SK-N-SH (cell line): ENCODE results near the gene SFT2D1. TPM values are rescaled to one million over a fixed set of nuclear protein-coding genes. Genes with fewer than 3 reads are reported as not detected.

ENCODE experiments used
- CTCF ChIA-PET: fragments of 300-600, 350-600 bp; formaldehyde crosslinking; extraction: SDS; loops from one replicate; lab custom pipeline; 2021; lab: Yijun Ruan, JAX
- POLR2A ChIA-PET: fragments of 350-600 bp; sonication (Branson Sonifier 250); formaldehyde crosslinking; extraction: SDS; loops from one replicate; lab custom pipeline; 2020; ENCODE audit warnings: antibody characterized with exemption, inconsistent platforms; lab: Yijun Ruan, JAX
- DNase-seq: peaks from one replicate; pipeline ENCODE4 v3.0.0; 2012
- H2AFZ ChIP-seq: fragments of 200-600 bp; sonication (generic); 2 replicates; pipeline ENCODE4 v1.8.1; 2016; ENCODE audit warnings: antibody characterized with exemption, mild to moderate bottlenecking, low read depth
- H3F3A ChIP-seq: fragments of 200-600 bp; sonication (generic); replicated peaks from 2 replicates; pipeline ENCODE3; 2016; ENCODE audit warnings: antibody characterized with exemption, mild to moderate bottlenecking; ENCODE audit not compliant: insufficient read depth
- H3K27ac ChIP-seq, 2 experiments: fragments of 200-500 bp in 1 of 2; fragments of 200-600 bp in 1 of 2; sonication (Bioruptor generic) in 1 of 2; sonication (generic), shearing (Covaris generic) in 1 of 2; 2 replicates each; pipeline versions ENCODE4 v1.5.1 to v1.6.1; 2014 to 2016; ENCODE audit warnings: low read depth in 2 of 2, inconsistent platforms in 1 of 2, low read length in 1 of 2, mild to moderate bottlenecking in 1 of 2, mixed read lengths in 1 of 2
- H3K27me3 ChIP-seq: fragments of 200-600 bp; sonication (generic), shearing (Covaris generic); 2 replicates; pipeline ENCODE4 v1.6.1; 2016; ENCODE audit warnings: mixed run types; ENCODE audit not compliant: insufficient read depth
- H3K36me3 ChIP-seq, 2 experiments: fragments of 200-500 bp in 1 of 2; fragments of 200-600 bp in 1 of 2; sonication (Bioruptor generic) in 1 of 2; sonication (generic) in 1 of 2; replicated peaks in 1 of 2; 2 replicates each; pipeline versions ENCODE3 to v1.5.1; 2014 to 2016; ENCODE audit warnings: low read length in 1 of 2, mild to moderate bottlenecking in 1 of 2; ENCODE audit not compliant: insufficient read depth in 2 of 2, control insufficient read depth in 1 of 2
- H3K4me1 ChIP-seq, 2 experiments: fragments of 200-500 bp in 1 of 2; fragments of 200-600 bp in 1 of 2; sonication (Bioruptor generic) in 1 of 2; sonication (generic), shearing (Covaris generic) in 1 of 2; 2 replicates each; pipeline versions ENCODE4 v1.5.1 to v1.6.1; 2014 to 2016; ENCODE audit warnings: low read depth in 1 of 2, low read length in 1 of 2, mixed run types in 1 of 2; ENCODE audit not compliant: insufficient read depth in 2 of 2, control insufficient read depth in 1 of 2
- H3K4me2 ChIP-seq: fragments of 200-600 bp; sonication (generic), shearing (Covaris generic); 2 replicates; pipeline ENCODE4 v1.6.1; 2017; ENCODE audit warnings: mixed run types
- H3K4me3 ChIP-seq, 2 experiments: fragments of 200-500 bp in 1 of 2; fragments of 200-600 bp in 1 of 2; sonication (Bioruptor generic) in 1 of 2; sonication (generic), shearing (Covaris generic) in 1 of 2; 2 replicates each; pipeline versions ENCODE4 v1.5.1 to v1.8.1; 2014 to 2016; ENCODE audit warnings: low read depth in 2 of 2, inconsistent platforms in 1 of 2, low read length in 1 of 2, mild to moderate bottlenecking in 1 of 2, mixed read lengths in 1 of 2, moderate library complexity in 1 of 2
- H3K79me2 ChIP-seq: fragments of 200-600 bp; sonication (generic); 2 replicates; pipeline ENCODE4 v1.8.1; 2017; ENCODE audit warnings: mild to moderate bottlenecking; ENCODE audit not compliant: insufficient read depth
- H3K9ac ChIP-seq: fragments of 200-600 bp; sonication (generic); 2 replicates; pipeline ENCODE4 v1.6.1; 2017; ENCODE audit warnings: mixed run types
- H3K9me2 ChIP-seq: fragments of 200-600 bp; sonication (generic); 2 replicates; pipeline ENCODE4 v1.6.1; 2017; ENCODE audit warnings: mixed run types
- H3K9me3 ChIP-seq: fragments of 200-600 bp; sonication (generic); 2 replicates; pipeline ENCODE4 v1.6.1; 2017; ENCODE audit warnings: mixed run types, mild to moderate bottlenecking, moderate library complexity
- H4K20me1 ChIP-seq: fragments of 200-600 bp; sonication (generic); 2 replicates; pipeline ENCODE4 v1.6.1; 2017; ENCODE audit warnings: mild to moderate bottlenecking, mixed run types; ENCODE audit not compliant: insufficient read depth
- CHD2 ChIP-seq: fragments of 150-350 bp; IDR thresholded peaks from 2 replicates; pipeline ENCODE4 v1.6.1; 2018; ENCODE audit warnings: low read length; ENCODE audit not compliant: partially characterized antibody
- CTCF ChIP-seq: fragments of 200-600 bp; sonication (generic); IDR thresholded peaks from 2 replicates; pipeline ENCODE4 v1.6.1; 2017; ENCODE audit warnings: antibody characterized with exemption, mild to moderate bottlenecking, moderate library complexity
- ELF1 ChIP-seq: IDR thresholded peaks from 2 replicates; pipeline ENCODE4 v1.4.0; 2012
- EZH2phosphoT487 ChIP-seq: fragments of 200-600 bp; sonication (generic); IDR thresholded peaks from 2 replicates; pipeline ENCODE4 v1.6.1; 2017; ENCODE audit warnings: low read depth, mixed run types, mild to moderate bottlenecking, antibody characterized with exemption, moderate library complexity, borderline replicate concordance
- FOSL2 ChIP-seq: IDR thresholded peaks from 2 replicates; pipeline ENCODE4 v1.4.0; 2012; ENCODE audit warnings: low read depth, mild to moderate bottlenecking, moderate library complexity, borderline replicate concordance
- FOXJ3 ChIP-seq: sonication (generic); formaldehyde crosslinking; IDR thresholded peaks from 2 replicates; pipeline ENCODE4 v1.5.1; 2020; ENCODE audit warnings: mild to moderate bottlenecking, missing genetic modification reagents
- FOXM1 ChIP-seq: IDR thresholded peaks from 2 replicates; pipeline ENCODE4 v1.4.0; 2012; ENCODE audit warnings: low read depth, mild to moderate bottlenecking
- GATA2 ChIP-seq: sonication (generic); formaldehyde crosslinking; IDR thresholded peaks from 2 replicates; pipeline ENCODE4 v1.5.0; 2020; ENCODE audit warnings: mild to moderate bottlenecking, missing genetic modification reagents
- JUND ChIP-seq: IDR thresholded peaks from 2 replicates; pipeline ENCODE4 v1.4.0; 2012
- MAX ChIP-seq: IDR thresholded peaks from 2 replicates; pipeline ENCODE4 v1.4.0; 2012; ENCODE audit warnings: low read depth
- MEF2A ChIP-seq: IDR thresholded peaks from 2 replicates; pipeline ENCODE4 v1.4.0; 2012; ENCODE audit warnings: low read depth, borderline replicate concordance
- MXI1 ChIP-seq: IDR thresholded peaks from 2 replicates; pipeline ENCODE4 v1.6.1; 2012; ENCODE audit warnings: mild to moderate bottlenecking, low read depth, low read length, improper control_type of control experiment
- NFIC ChIP-seq: IDR thresholded peaks from 2 replicates; pipeline ENCODE4 v1.4.0; 2012; ENCODE audit warnings: borderline replicate concordance
- PBX3 ChIP-seq: IDR thresholded peaks from 2 replicates; pipeline ENCODE4; 2012
- RAD21 ChIP-seq: IDR thresholded peaks from 2 replicates; pipeline ENCODE4 v1.6.1; 2012; ENCODE audit warnings: mild to moderate bottlenecking, low read length
- SIN3A ChIP-seq: IDR thresholded peaks from 2 replicates; pipeline ENCODE4 v1.6.1; 2012; ENCODE audit warnings: low read depth, mild to moderate bottlenecking, low read length, moderate library complexity, borderline replicate concordance
- SMC3 ChIP-seq: IDR thresholded peaks from 2 replicates; pipeline ENCODE4 v1.6.1; 2012; ENCODE audit warnings: low read depth, low read length, improper control_type of control experiment
- TAF1 ChIP-seq: IDR thresholded peaks from 2 replicates; pipeline ENCODE4 v1.6.1; 2012; ENCODE audit warnings: low read depth, mild to moderate bottlenecking, low read length, moderate library complexity, borderline replicate concordance
- TEAD4 ChIP-seq: IDR thresholded peaks from 2 replicates; pipeline ENCODE4 v1.4.0; 2012; ENCODE audit warnings: mild to moderate bottlenecking, borderline replicate concordance; ENCODE audit not compliant: insufficient read depth
- USF1 ChIP-seq: IDR thresholded peaks from 2 replicates; pipeline ENCODE4 v1.4.0; 2012; ENCODE audit warnings: low read depth, borderline replicate concordance
- ZBTB33 ChIP-seq: IDR thresholded peaks from 2 replicates; pipeline ENCODE4 v1.4.0; 2012; ENCODE audit warnings: low read depth, borderline replicate concordance
- WGBS: methylation state at CpG from one replicate; pipeline ENCODE4 v1.1.6; 2017; ENCODE audit warnings: low lambda C conversion rate; 5-methylcytosine and 5-hydroxymethylcytosine counted together
- polyA plus RNA-seq, 3 experiments: library from polyadenylated mRNA; depleted of rRNA; stranded (reverse); fragments of >200 nt; gene quantifications; 2 replicates each; pipeline ENCODE4 v1.2.3, GENCODE V29; 2012

SFT2D1 gene
- polyA plus RNA-seq, 1 of the 3 experiments (the other 2 are of a cell fraction): 131 TPM

- Histone ChIP-seq H3K4me3 (no peak overlapping the region), H2AFZ (no peak overlapping the region), H3K4me1 (peaks cover 4 to 16% of the 10 kb centered on the region in 2 experiments; a peak in 2 of 4 replicates), H3K27me3 (no peaks in the 10 kb centered on the region), H3K9me3 (no peaks in the 10 kb centered on the region), H4K20me1 (peaks cover 15% of the 10 kb centered on the region), H3F3A (no peaks in the 10 kb centered on the region), H3K9ac (no peak overlapping the region), H3K27ac (no peak overlapping the region), H3K36me3 (no peaks in the 10 kb centered on the region), H3K4me2 (no peak overlapping the region), H3K79me2 (peaks cover 36% of the 10 kb centered on the region), H3K9me2 (no peaks in the 10 kb centered on the region)
- WGBS: 98% methylated on average over 8 of the region's 8 CpGs
- POLR2A ChIA-PET: no interaction called here
- no peak for TF ChIP-seq SIN3A
- CTCF ChIA-PET: interaction anchor here (2.0 kb wide), 1 partner anchor 38 kb away, joined by 5 read pairs; no protein-coding TSS in a partner anchor
- DNase-seq: no peak
These were observed 1.9 kb upstream of the SFT2D1 start for GRCh38 chr6:166344240-166344639.

DNA sequence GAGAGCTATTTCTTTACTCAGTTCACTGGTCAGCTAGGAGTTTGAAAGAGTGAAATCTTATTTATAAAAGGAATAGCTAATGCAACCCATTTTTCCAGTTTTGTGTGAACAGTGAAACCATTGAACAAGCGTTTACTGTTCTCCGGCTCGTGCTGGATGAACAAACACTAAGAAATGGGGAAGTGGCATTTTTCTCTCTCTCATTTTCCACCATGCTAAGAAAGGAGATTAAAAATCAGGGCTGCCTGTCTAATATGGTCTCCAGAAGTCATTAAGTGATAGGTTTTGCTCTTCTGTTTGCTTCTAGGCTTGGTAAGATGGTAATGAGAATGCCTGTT, 774 bp upstream of the SFT2D1 start:
- TF ChIP-seq FOXM1 (no peak), USF1 (no peak), TEAD4 (no peak), GATA2 (CRISPR knock-in tag) (no peak), JUND (no peak), FOXJ3 (CRISPR knock-in tag) (no peak), ZBTB33 (no peak), RAD21 (no peak), MEF2A (no peak), CTCF (no peak), ELF1 (no peak), MAX (no peak), PBX3 (no peak), CHD2 (no peak), TAF1 (no peak), FOSL2 (no peak), MXI1 (no peak), SMC3 (no peak), NFIC (no peak), EZH2phosphoT487 (no peak)
- ChIA-PET CTCF (interaction anchor here (1.2 to 1.8 kb wide), 2 partner anchors 12 to 39 kb away, joined by 4 to 6 read pairs; no protein-coding TSS in a partner anchor), POLR2A (no interaction called here)
- H3K4me1 ChIP-seq: peaks cover 4 to 19% of the 10 kb centered on the region in 2 experiments; a peak in 2 of 4 replicates
- no peaks in the 10 kb centered on the region for H3K36me3 ChIP-seq
- no peaks in the 10 kb centered on the region for H3K9me3 ChIP-seq
- H3K4me2 ChIP-seq: peak overlapping the region; percentile 85
- H3K9me2 ChIP-seq: no peaks in the 10 kb centered on the region
- H3K27me3 ChIP-seq: no peaks in the 10 kb centered on the region
- H4K20me1 ChIP-seq: peaks cover 25% of the 10 kb centered on the region
- peaks cover 47% of the 10 kb centered on the region for H3K79me2 ChIP-seq
- H3F3A ChIP-seq: no peaks in the 10 kb centered on the region
- 28% methylated on average over 3 of the region's 3 CpGs for WGBS
- peak overlapping the region; percentile 89 for H2AFZ ChIP-seq
- DNase-seq: no peak
- peak overlapping the region in 1 of 2 experiments; percentile 87; a peak in 1 of 4 replicates for H3K27ac ChIP-seq
- peak overlapping the region; percentile 90 for H3K9ac ChIP-seq
- H3K4me3 ChIP-seq: peak overlapping the region; percentile 82 to 88
